Cardiac muscle cell (in vitro differentiated cells and primary cell): ENCODE results near the gene ATP8A2. TPM values are rescaled to one million over a fixed set of nuclear protein-coding genes. Genes with fewer than 3 reads are reported as not detected.

Experiments used
- DNase-seq, 2 donors: peaks; one replicate each; pipeline versions ENCODE4 v3.0.0 to v3.0.0-alpha.2; 2010 to 2017; ENCODE audit warnings: low read depth in 1 of 2, low spot score in 1 of 2
- H3K27ac ChIP-seq: fragments of 200-600 bp; sonication (generic); 2 replicates; pipeline ENCODE4 v1.5.1; 2016
- H3K27me3 ChIP-seq: fragments of 200-600 bp; sonication (generic); 2 replicates; pipeline ENCODE4 v1.6.0; 2016; ENCODE audit warnings: control low read depth
- H3K36me3 ChIP-seq: fragments of 200-600 bp; sonication (generic); 2 replicates; pipeline ENCODE4 v1.5.1; 2016; ENCODE audit warnings: control low read depth
- H3K4me1 ChIP-seq: fragments of 200-600 bp; sonication (generic); 2 replicates; pipeline ENCODE4 v1.8.1; 2017; ENCODE audit warnings: low read depth, mild to moderate bottlenecking, mixed run types
- H3K4me3 ChIP-seq: fragments of 200-600 bp; sonication (generic); 2 replicates; pipeline ENCODE4 v1.5.1; 2016; ENCODE audit warnings: mild to moderate bottlenecking
- H3K9me3 ChIP-seq: fragments of 200-600 bp; sonication (generic); 2 replicates; pipeline ENCODE4 v1.5.1; 2017; ENCODE audit warnings: low read depth, mild to moderate bottlenecking, control low read depth
- CTCF ChIP-seq: IDR thresholded peaks from 2 replicates; pipeline ENCODE4 v1.5.1; 2012; ENCODE audit warnings: low read depth, mild to moderate bottlenecking, low read length
- polyA plus RNA-seq: library from polyadenylated mRNA; unstranded; fragments of >200 nt; fragmentation: Nextera tagmentation; extraction: Ambion mirVana; gene quantifications from 2 replicates; pipeline ENCODE4 v1.2.1, GENCODE V29; 2016
- total RNA-seq: library from RNA; depleted of rRNA; stranded (reverse); fragments of >200 nt; gene quantifications from 2 replicates; pipeline ENCODE4 v1.2.3, GENCODE V29; 2016

Gene ATP8A2
- total and polyA plus RNA-seq, 2 experiments from 2014 or later, result 0.86 to 0.89 TPM

GRCh38 chr13:25753976-25754375 is 382.2 kb downstream of the ATP8A2 start:
- Histone ChIP-seq H3K4me1 (peaks cover 11% of the 10 kb centered on the region), H3K27me3 (no peaks in the 10 kb centered on the region), H3K27ac (no peak overlapping the region), H3K36me3 (no peaks in the 10 kb centered on the region), H3K9me3 (no peaks in the 10 kb centered on the region), H3K4me3 (no peak overlapping the region)
- no peak for DNase-seq
- no peak for TF ChIP-seq CTCF

- no peak for DNase-seq
- Histone ChIP-seq H3K4me1 (peaks cover 11% of the 10 kb centered on the region), H3K36me3 (no peaks in the 10 kb centered on the region), H3K9me3 (no peaks in the 10 kb centered on the region), H3K4me3 (no peak overlapping the region), H3K27ac (no peak overlapping the region), H3K27me3 (no peaks in the 10 kb centered on the region)
- TF ChIP-seq CTCF, result no peak
Observed at GRCh38 chr13:25756251-25756650, 384.5 kb downstream of the ATP8A2 start.

- Histone ChIP-seq H3K4me1 (peaks cover 11% of the 10 kb centered on the region), H3K27me3 (no peaks in the 10 kb centered on the region), H3K9me3 (no peaks in the 10 kb centered on the region), H3K4me3 (no peak overlapping the region), H3K27ac (no peak overlapping the region), H3K36me3 (no peaks in the 10 kb centered on the region)
- TF ChIP-seq CTCF, result no peak
- DNase-seq, result peak in 1 of 2 donors; percentile 23
Observed at GRCh38 chr13:25756912-25757311, 385.1 kb downstream of the ATP8A2 start.

GRCh38 chr13:25761041-25761440 is 389.3 kb downstream of the ATP8A2 start:
- Histone ChIP-seq H3K36me3 (no peaks in the 10 kb centered on the region), H3K27me3 (no peaks in the 10 kb centered on the region), H3K4me3 (no peak overlapping the region), H3K4me1 (no peaks in the 10 kb centered on the region), H3K27ac (no peak overlapping the region), H3K9me3 (no peaks in the 10 kb centered on the region)
- TF ChIP-seq CTCF, result no peak
- DNase-seq, result no peak

- no peak overlapping the region for H3K27ac ChIP-seq
- H3K4me3 ChIP-seq, result no peak overlapping the region
- no peaks in the 10 kb centered on the region for H3K27me3 ChIP-seq
- H3K4me1 ChIP-seq, result no peaks in the 10 kb centered on the region
- H3K9me3 ChIP-seq, result no peaks in the 10 kb centered on the region
- no peaks in the 10 kb centered on the region for H3K36me3 ChIP-seq
- TF ChIP-seq CTCF, result no peak
- DNase-seq, result no peak
Observed at GRCh38 chr13:25762281-25762680, 390.5 kb downstream of the ATP8A2 start.
